HEK293T (cell line): ENCODE data around the gene CR1.
"Not testable (repeated sequence)": the region's sequence is repeated elsewhere in the genome, so short reads cannot be mapped to it uniquely, and the experiment has no call there.

ENCODE experiments used
- CTCF ChIA-PET: fragments of 350-600 bp; formaldehyde crosslinking; extraction: SDS; loops from one replicate; lab custom pipeline; 2021; ENCODE audit warnings: antibody characterized with exemption, inconsistent platforms; lab: Yijun Ruan, JAX
- POLR2A ChIA-PET: fragments of 350-600 bp; formaldehyde crosslinking; extraction: SDS; loops from one replicate; lab custom pipeline; 2020; ENCODE audit warnings: antibody characterized with exemption, inconsistent platforms; lab: Yijun Ruan, JAX
- DNase-seq: peaks from one replicate; pipeline ENCODE4 v3.0.0; 2012; ENCODE audit warnings: mixed read lengths; ENCODE audit errors: extremely low spot score
- ARNT ChIP-seq: fragments of 450-650 bp; IDR thresholded peaks from 2 replicates; pipeline ENCODE4 v1.6.1; 2017; ENCODE audit warnings: mild to moderate bottlenecking
- BHLHE40 ChIP-seq: fragments of 450-650 bp; IDR thresholded peaks from 2 replicates; pipeline ENCODE4 v1.6.1; 2016; ENCODE audit warnings: mild to moderate bottlenecking, moderate library complexity, borderline replicate concordance
- CTBP1 ChIP-seq: fragments of 450-650 bp; IDR thresholded peaks from 2 replicates; pipeline ENCODE4 v1.6.1; 2016; ENCODE audit warnings: borderline replicate concordance
- ELF4 ChIP-seq: fragments of 450-650 bp; IDR thresholded peaks from 2 replicates; pipeline ENCODE4 v1.6.1; 2017; ENCODE audit warnings: antibody characterized with exemption
- FOXA1 ChIP-seq: fragments of 450-650 bp; IDR thresholded peaks from 2 replicates; pipeline ENCODE4 v1.6.1; 2016; ENCODE audit warnings: mild to moderate bottlenecking
- FOXK2 ChIP-seq: fragments of 450-650 bp; IDR thresholded peaks from 2 replicates; pipeline ENCODE4 v1.6.1; 2016; ENCODE audit warnings: mild to moderate bottlenecking
- FOXM1 ChIP-seq: fragments of 450-650 bp; IDR thresholded peaks from 2 replicates; pipeline ENCODE4 v1.6.1; 2017; ENCODE audit warnings: mild to moderate bottlenecking, borderline replicate concordance
- HDGF ChIP-seq: fragments of 450-650 bp; IDR thresholded peaks from 2 replicates; pipeline ENCODE4 v1.6.1; 2017; ENCODE audit warnings: antibody characterized with exemption, borderline replicate concordance
- L3MBTL2 ChIP-seq: fragments of 450-650 bp; conservative IDR thresholded peaks from 2 replicates; pipeline ENCODE4 v1.6.1; 2016; ENCODE audit warnings: mild to moderate bottlenecking
- LEF1 ChIP-seq: fragments of 450-650 bp; IDR thresholded peaks from 2 replicates; pipeline ENCODE4 v1.6.1; 2017; ENCODE audit warnings: mild to moderate bottlenecking, borderline replicate concordance
- NFRKB ChIP-seq: fragments of 450-650 bp; IDR thresholded peaks from 2 replicates; pipeline ENCODE4 v1.6.1; 2016; ENCODE audit warnings: mild to moderate bottlenecking, moderate library complexity
- SP1 ChIP-seq: fragments of 450-650 bp; IDR thresholded peaks from 2 replicates; pipeline ENCODE4 v1.6.1; 2017
- SUZ12 ChIP-seq: fragments of 450-650 bp; IDR thresholded peaks from 2 replicates; pipeline ENCODE4 v1.6.1; 2016; ENCODE audit warnings: mild to moderate bottlenecking
- TARDBP ChIP-seq: fragments of 450-650 bp; IDR thresholded peaks from 2 replicates; pipeline ENCODE4 v1.6.1; 2016
- ZNF384 ChIP-seq: fragments of 450-650 bp; IDR thresholded peaks from 2 replicates; pipeline ENCODE4 v1.6.1; 2016
- TF ChIP-seq, protein P1 (sequence below): fragments of 450-650 bp; IDR thresholded peaks from 2 replicates; pipeline ENCODE4 v1.6.1; 2016

CR1 gene

DNA sequence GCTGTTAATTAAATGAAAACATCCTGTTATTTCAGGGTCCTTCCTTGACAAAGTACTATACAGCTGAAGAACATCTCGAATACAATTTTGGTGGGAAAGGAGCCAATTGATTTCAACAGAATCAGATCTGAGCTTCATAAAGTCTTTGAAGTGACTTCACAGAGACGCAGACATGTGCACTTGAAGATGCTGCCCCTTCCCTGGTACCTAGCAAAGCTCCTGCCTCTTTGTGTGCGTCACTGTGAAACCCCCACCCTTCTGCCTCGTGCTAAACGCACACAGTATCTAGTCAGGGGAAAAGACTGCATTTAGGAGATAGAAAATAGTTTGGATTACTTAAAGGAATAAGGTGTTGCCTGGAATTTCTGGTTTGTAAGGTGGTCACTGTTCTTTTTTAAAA, 143.4 kb downstream of the CR1 start:
- CTCF ChIA-PET, DNase-seq, POLR2A ChIA-PET: not testable (repeated sequence)

DNA sequence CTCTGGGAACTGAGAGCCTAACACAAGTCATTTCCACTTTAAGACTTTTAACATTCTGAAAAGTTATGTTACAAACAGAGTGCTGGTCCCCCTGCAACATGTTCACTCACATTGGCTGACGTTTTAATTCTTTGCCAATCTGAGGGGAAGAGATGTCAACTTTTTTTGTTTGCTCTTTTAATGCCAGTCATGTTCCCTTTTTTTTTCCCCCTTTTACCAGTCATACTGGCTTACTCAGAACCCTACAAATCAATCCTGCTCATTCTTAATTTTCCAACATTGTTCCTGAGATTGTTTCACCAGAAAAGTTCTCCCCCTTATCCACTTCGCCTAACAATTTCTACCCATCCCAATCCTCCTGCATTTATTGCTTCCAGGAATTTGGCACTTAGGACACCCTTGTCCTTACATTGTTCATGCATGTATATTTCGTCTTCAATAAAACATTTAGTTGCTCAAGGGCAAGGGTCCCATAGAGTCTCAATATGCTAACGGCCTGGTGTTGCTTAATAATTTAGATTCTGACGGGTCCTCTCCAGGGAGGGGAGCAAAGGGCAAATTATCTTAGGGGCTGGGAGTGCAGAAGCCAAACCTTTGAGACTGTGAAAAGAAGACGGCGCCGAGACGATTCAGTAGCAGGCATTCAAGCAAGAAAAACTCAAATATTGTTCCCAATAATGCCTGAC, 148.4 kb downstream of the CR1 start:
- no peak for DNase-seq
- ChIA-PET POLR2A (no interaction called here), CTCF (no interaction called here)
- no peak for TF ChIP-seq HDGF
- no peak for TF ChIP-seq SP1
- no peak for TF ChIP-seq FOXK2
- no peak for TF ChIP-seq CTBP1
- no peak for TF ChIP-seq ARNT
- no peak for TF ChIP-seq L3MBTL2
- TF ChIP-seq FOXA1: no peak
- TF ChIP-seq TARDBP: no peak
- TF ChIP-seq ZNF384: no peak
- TF ChIP-seq NFRKB: no peak
- no peak for TF ChIP-seq SUZ12
- TF ChIP-seq BHLHE40: no peak
- no peak for TF ChIP-seq FOXM1
- TF ChIP-seq, protein P1, sequence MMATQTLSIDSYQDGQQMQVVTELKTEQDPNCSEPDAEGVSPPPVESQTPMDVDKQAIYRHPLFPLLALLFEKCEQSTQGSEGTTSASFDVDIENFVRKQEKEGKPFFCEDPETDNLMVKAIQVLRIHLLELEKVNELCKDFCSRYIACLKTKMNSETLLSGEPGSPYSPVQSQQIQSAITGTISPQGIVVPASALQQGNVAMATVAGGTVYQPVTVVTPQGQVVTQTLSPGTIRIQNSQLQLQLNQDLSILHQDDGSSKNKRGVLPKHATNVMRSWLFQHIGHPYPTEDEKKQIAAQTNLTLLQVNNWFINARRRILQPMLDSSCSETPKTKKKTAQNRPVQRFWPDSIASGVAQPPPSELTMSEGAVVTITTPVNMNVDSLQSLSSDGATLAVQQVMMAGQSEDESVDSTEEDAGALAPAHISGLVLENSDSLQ: no peak
- no peak for TF ChIP-seq LEF1
- no peak for TF ChIP-seq ELF4

DNA sequence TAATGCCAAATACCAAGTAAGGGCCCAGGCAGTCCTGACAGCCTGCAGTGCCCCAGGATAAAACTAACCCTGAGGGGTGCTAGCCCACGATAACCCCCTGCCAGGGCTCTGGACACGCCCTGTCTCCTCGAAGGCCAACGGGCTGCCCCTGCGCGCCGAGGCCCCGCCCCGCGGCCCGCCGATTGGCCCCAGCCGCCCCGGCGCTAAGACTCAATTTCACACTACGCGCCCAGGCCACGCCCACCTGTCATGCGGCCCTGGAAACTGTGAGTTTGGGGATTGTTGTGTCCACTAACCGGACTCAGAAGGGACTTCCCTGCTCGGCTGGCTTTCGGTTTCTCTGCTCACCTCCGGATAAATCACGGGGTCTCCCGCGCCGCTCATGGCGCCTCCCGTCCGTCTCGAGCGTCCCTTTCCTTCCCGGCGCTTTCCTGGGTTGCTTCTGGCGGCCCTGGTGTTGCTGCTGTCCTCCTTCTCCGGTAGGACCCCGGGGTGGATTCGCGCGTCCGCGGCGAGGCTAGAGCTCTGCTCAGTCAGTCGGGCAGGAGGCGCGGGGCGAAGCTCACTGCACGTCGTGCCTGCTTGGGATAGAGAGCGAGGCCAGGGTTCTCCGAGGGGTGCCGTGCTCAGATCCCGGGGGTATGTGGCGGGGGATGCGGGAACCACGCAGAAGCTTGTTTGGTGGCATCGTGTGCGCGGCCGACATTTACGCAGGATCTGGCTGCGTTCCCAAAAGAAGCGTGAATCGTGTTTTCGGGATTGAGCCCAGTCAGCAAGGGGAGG, 149.1 kb downstream of the CR1 start, which contains the start of gene CR1L:
Gene CR1L, plus strand, starts transcription at position 282 of the 783 bp plus-strand sequence. Its CDS starts 101 bp downstream, at position 383.
- ChIA-PET CTCF (interaction anchor here (0.6 kb wide), 1 partner anchor 24 kb away, joined by 3 read pairs; no protein-coding TSS in a partner anchor), POLR2A (no interaction called here)
- DNase-seq: peak; percentile 78
- peak; percentile 75 for TF ChIP-seq L3MBTL2
- TF ChIP-seq, protein P1: no peak

DNA sequence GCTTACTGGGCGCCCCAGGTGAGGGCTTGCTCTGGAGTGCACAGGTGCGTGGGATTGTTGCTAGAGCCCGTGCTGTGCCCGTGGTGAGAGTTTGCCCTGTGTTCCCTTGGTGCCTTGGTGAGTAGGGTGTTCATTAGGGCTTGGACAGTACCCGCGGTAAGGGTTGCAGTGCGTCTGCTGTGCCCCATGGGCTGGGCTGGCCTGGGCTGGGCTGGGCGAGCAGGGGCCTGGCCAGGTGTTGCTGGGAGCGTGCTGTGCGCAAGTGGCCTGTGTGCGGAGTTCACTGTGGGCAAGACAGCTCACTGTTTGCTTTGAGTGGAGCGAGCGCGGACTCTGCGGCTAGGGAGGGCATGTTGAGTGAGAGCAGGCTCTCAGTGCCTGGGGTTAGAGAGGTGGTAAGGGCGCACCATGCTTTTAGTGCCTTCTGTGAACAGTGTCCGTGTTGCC, 149.7 kb downstream of the CR1 start:
- ChIA-PET POLR2A (no interaction called here), CTCF (no interaction called here)
- no peak for DNase-seq
- TF ChIP-seq L3MBTL2 (no peak), ZNF384 (no peak)

DNA sequence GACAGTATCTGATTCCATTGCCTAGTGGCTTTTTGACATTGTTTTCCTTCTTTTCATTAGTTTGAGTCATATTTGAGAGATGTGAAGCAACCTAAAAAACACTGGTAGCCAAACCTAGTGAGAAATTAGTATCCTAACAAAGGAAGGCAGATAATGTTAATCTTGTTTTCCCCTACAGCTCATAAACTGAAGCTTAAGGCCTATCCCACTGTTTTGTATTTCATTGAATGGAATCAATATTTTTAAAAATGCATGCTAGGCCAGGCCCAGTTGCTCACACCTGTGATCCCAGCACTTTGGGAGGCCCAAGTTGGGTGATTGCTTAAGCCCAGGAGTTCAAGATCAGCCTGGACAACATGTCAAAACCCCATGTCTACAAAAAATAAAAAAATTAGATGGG, 150.2 kb downstream of the CR1 start:
- TF ChIP-seq L3MBTL2 (no peak), FOXM1 (no peak), SP1 (no peak), FOXK2 (no peak), TARDBP (no peak), LEF1 (no peak), SUZ12 (no peak), CTBP1 (no peak)
- CTCF ChIA-PET: no interaction called here
- DNase-seq: no peak
- POLR2A ChIA-PET: no interaction called here

DNA sequence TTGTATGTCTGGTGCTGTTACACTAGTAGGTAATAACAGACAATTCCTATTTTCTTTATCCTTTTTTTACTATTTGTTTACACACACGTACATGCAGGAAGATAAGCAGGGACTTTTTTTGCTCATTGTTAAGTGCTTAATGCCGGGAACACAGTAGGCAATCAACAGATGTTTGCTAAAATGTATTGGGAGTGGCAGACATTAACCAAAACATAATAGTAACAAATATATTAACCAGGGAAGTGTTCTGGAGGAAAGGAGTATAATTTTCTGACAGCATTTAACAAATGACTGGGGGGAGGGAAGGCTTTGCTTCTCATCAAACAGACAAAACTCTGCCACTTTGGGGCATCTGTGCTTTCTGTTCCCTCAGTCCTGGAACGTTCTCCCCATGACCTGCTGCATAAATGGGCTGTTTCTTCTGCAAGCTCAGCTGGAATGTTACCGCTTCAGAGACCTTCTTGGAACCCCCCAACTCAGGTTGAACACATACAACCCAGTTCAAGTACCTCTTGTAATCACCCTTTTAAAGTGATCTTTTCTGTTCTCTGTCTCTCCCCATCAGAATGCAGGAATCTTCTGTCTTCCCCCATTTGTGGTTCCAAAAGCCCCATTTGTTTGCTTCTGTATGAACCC, 151.1 kb downstream of the CR1 start:
- TF ChIP-seq CTBP1 (no peak), ZNF384 (no peak), L3MBTL2 (no peak), LEF1 (no peak), HDGF (no peak), FOXM1 (no peak), NFRKB (no peak), ARNT (no peak)
- TF ChIP-seq, protein P1: no peak
- POLR2A ChIA-PET: no interaction called here
- CTCF ChIA-PET: no interaction called here
- DNase-seq: no peak

DNA sequence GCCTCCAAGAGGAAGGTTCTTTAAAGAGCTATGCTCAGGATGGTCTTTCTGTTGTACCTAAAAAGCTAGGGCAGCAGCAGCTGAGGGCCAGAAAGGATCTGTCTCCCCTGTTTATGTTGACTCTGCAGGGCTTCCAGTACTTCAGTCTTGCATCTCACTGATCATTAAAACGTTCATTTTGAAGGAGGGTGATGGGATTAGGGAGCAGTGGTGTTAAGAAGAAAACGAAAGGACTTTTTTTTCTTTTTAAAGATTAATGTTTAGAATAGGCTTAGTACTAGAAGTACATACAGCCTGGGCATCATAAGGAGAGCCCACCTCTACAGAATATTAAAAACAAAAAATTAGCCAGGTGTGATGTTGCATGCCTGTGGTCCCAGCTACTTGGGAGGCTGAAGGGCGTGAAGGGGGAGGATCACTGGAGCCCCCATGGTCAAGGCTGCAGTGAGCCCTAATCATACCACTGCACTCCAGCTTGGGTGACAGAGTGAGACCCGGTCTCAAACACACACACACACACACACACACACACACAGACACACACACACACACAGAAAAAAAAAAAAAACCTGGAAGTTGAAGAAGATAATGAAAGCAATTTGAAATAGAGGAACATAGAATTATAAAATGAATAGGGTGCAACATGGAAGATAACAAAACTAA, 151.8 kb downstream of the CR1 start:
- POLR2A ChIA-PET: no interaction called here
- no peak for DNase-seq
- CTCF ChIA-PET: no interaction called here
- TF ChIP-seq L3MBTL2: no peak
